ENCODE data around the gene NTSR1.

DNA sequence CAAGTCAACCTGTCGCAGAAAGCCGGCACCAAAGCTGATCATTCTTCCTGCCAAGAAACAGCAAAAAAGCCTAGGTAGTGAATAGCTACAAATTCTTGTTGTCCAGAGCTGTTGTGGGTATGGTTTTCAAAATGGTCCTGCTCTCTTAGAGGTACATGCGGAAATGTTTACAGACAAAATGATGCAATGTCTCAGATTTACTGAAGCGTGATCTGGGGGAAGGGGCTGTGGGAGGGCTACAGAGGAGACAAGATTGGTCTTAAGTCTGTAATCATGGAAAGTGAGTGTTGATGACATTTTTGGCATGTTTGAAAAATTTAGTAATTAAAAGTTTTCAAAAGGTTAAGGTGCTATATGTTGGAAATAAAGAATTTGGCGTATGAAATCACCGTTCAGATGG lies 6.2 kb downstream of the NTSR1 start:
- TF ChIP-seq, protein P1, sequence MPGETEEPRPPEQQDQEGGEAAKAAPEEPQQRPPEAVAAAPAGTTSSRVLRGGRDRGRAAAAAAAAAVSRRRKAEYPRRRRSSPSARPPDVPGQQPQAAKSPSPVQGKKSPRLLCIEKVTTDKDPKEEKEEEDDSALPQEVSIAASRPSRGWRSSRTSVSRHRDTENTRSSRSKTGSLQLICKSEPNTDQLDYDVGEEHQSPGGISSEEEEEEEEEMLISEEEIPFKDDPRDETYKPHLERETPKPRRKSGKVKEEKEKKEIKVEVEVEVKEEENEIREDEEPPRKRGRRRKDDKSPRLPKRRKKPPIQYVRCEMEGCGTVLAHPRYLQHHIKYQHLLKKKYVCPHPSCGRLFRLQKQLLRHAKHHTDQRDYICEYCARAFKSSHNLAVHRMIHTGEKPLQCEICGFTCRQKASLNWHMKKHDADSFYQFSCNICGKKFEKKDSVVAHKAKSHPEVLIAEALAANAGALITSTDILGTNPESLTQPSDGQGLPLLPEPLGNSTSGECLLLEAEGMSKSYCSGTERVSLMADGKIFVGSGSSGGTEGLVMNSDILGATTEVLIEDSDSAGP (CRISPR knock-in tag; IDR thresholded peaks at IDR 0.05; ENCODE audit: borderline replicate concordance): no peak
- TF ChIP-seq, protein P2, sequence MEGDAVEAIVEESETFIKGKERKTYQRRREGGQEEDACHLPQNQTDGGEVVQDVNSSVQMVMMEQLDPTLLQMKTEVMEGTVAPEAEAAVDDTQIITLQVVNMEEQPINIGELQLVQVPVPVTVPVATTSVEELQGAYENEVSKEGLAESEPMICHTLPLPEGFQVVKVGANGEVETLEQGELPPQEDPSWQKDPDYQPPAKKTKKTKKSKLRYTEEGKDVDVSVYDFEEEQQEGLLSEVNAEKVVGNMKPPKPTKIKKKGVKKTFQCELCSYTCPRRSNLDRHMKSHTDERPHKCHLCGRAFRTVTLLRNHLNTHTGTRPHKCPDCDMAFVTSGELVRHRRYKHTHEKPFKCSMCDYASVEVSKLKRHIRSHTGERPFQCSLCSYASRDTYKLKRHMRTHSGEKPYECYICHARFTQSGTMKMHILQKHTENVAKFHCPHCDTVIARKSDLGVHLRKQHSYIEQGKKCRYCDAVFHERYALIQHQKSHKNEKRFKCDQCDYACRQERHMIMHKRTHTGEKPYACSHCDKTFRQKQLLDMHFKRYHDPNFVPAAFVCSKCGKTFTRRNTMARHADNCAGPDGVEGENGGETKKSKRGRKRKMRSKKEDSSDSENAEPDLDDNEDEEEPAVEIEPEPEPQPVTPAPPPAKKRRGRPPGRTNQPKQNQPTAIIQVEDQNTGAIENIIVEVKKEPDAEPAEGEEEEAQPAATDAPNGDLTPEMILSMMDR (CRISPR knock-in tag; IDR thresholded peaks at IDR 0.05): no peak
- no peak for TF ChIP-seq IKZF1 (IDR thresholded peaks at IDR 0.05)
- TF ChIP-seq FOXJ3 (CRISPR knock-in tag; IDR thresholded peaks at IDR 0.05; ENCODE audit: borderline replicate concordance): no peak
